GM23338 (cell line): Measurements from ENCODE around the gene PKHD1. TPM values are rescaled to one million over a fixed set of nuclear protein-coding genes. Genes with fewer than 3 reads are reported as not detected.

ENCODE experiments used
- ATAC-seq: fragments of 200-7000 bp; cut with Tn5 transposase; 3 replicates; pipeline ENCODE4 v1.9.1; 2020
- DNase-seq: peaks from one replicate; pipeline ENCODE4 v3.0.0-alpha.2; 2015; ENCODE audit warnings: low spot score
- H2AFZ ChIP-seq: fragments of 200-600 bp; sonication (generic); 2 replicates; pipeline ENCODE4 v1.8.0; 2016; ENCODE audit warnings: antibody characterized with exemption, mild to moderate bottlenecking, moderate library complexity
- H3F3A ChIP-seq: fragments of 200-600 bp; sonication (generic); replicated peaks from 2 replicates; pipeline ENCODE4 v1.8.0; 2017; ENCODE audit warnings: antibody characterized with exemption, mixed run types, low read depth
- H3K27ac ChIP-seq: fragments of 200-600 bp; sonication (generic); 2 replicates; pipeline ENCODE4 v1.6.1; 2016; ENCODE audit warnings: low read depth
- H3K27me3 ChIP-seq: fragments of 200-600 bp; sonication (generic); 2 replicates; pipeline ENCODE4 v1.8.0; 2016; ENCODE audit warnings: mild to moderate bottlenecking, mixed run types, moderate library complexity; ENCODE audit not compliant: insufficient read depth
- H3K36me3 ChIP-seq: fragments of 200-600 bp; sonication (generic); 2 replicates; pipeline ENCODE4 v1.8.0; 2016; ENCODE audit warnings: mild to moderate bottlenecking; ENCODE audit not compliant: insufficient read depth
- H3K4me1 ChIP-seq: fragments of 200-600 bp; sonication (generic); 2 replicates; pipeline ENCODE4 v1.8.0; 2016; ENCODE audit warnings: mild to moderate bottlenecking, moderate library complexity; ENCODE audit not compliant: insufficient read depth
- H3K4me2 ChIP-seq: fragments of 200-600 bp; sonication (generic); 2 replicates; pipeline ENCODE4 v1.7.1; 2017; ENCODE audit warnings: mixed run types
- H3K4me3 ChIP-seq: fragments of 200-600 bp; sonication (generic); 2 replicates; pipeline ENCODE4 v1.6.1; 2016; ENCODE audit warnings: mixed run types
- H3K79me2 ChIP-seq: fragments of 200-600 bp; sonication (generic); replicated peaks from 2 replicates; pipeline ENCODE4 v1.8.0; 2017; ENCODE audit warnings: mild to moderate bottlenecking; ENCODE audit not compliant: insufficient read depth
- H3K9me2 ChIP-seq: fragments of 200-600 bp; sonication (generic); 2 replicates; pipeline ENCODE4 v1.8.0; 2017; ENCODE audit not compliant: insufficient read depth
- H4K20me1 ChIP-seq: fragments of 200-600 bp; sonication (generic); replicated peaks from 2 replicates; pipeline ENCODE4 v1.8.0; 2017; ENCODE audit warnings: mild to moderate bottlenecking; ENCODE audit not compliant: insufficient read depth
- H3K27ac Mint-ChIP-seq: 2 replicates; pipeline ENCODE4 v1.8.0; 2020; ENCODE audit warnings: inconsistent platforms, mild to moderate bottlenecking, moderate library complexity, mixed read lengths
- H3K27me3 Mint-ChIP-seq: 3 replicates; pipeline ENCODE4 v1.8.0; 2022; ENCODE audit warnings: low read depth, mild to moderate bottlenecking, moderate library complexity, mixed read lengths, inconsistent platforms; ENCODE audit not compliant: insufficient read depth, poor library complexity
- H3K36me3 Mint-ChIP-seq: 3 replicates; pipeline ENCODE4 v1.8.0; 2021; ENCODE audit warnings: low read depth, mild to moderate bottlenecking, inconsistent platforms, moderate library complexity, mixed read lengths
- H3K4me1 Mint-ChIP-seq: 3 replicates; pipeline ENCODE4 v1.8.0; 2020; ENCODE audit warnings: mild to moderate bottlenecking, inconsistent platforms, mixed read lengths
- H3K4me3 Mint-ChIP-seq: 3 replicates; pipeline ENCODE4 v1.8.0; 2021; ENCODE audit warnings: moderate library complexity, mild to moderate bottlenecking, inconsistent platforms, mixed read lengths
- H3K9me3 Mint-ChIP-seq: 3 replicates; pipeline ENCODE4 v1.8.0; 2020; ENCODE audit warnings: moderate library complexity, mild to moderate bottlenecking, inconsistent platforms, mixed read lengths
- CREB1 ChIP-seq: fragments of 250-450 bp; sonication (Bioruptor Pico); IDR thresholded peaks from 2 replicates; pipeline ENCODE4 v1.5.0; 2020; ENCODE audit warnings: low read depth, mild to moderate bottlenecking, moderate library complexity
- EZH2 ChIP-seq: fragments of 200-600 bp; sonication (generic); IDR thresholded peaks from one replicate; pipeline ENCODE4 v1.8.0; 2017; ENCODE audit warnings: antibody characterized with exemption, mild to moderate bottlenecking, low read depth; ENCODE audit not compliant: unreplicated experiment
- JUNB ChIP-seq: IDR thresholded peaks from one replicate; pipeline ENCODE4 v1.6.1; 2016; ENCODE audit warnings: antibody characterized with exemption; ENCODE audit not compliant: unreplicated experiment
- REST ChIP-seq: IDR thresholded peaks from one replicate; pipeline ENCODE4 v1.6.1; 2018; ENCODE audit warnings: antibody characterized with exemption; ENCODE audit not compliant: unreplicated experiment
- STAT1 ChIP-seq: IDR thresholded peaks from one replicate; pipeline ENCODE4 v1.6.1; 2016; ENCODE audit warnings: antibody characterized with exemption; ENCODE audit not compliant: unreplicated experiment
- ZNF114 ChIP-seq: fragments of 250-450 bp; sonication (Bioruptor Pico); IDR thresholded peaks from 2 replicates; pipeline ENCODE4 v1.5.0; 2020; ENCODE audit warnings: mild to moderate bottlenecking, moderate library complexity
- ZNF462 ChIP-seq: fragments of 250-450 bp; sonication (Bioruptor Pico); IDR thresholded peaks from 2 replicates; pipeline ENCODE4 v1.5.0; 2020; ENCODE audit warnings: mild to moderate bottlenecking, moderate library complexity
- polyA plus RNA-seq: library from polyadenylated mRNA; unstranded; fragments of >200 nt; fragmentation: Nextera tagmentation; extraction: Ambion mirVana; gene quantifications from 2 replicates; pipeline ENCODE4 v1.2.1, GENCODE V29; 2016
- total RNA-seq: library from RNA; depleted of rRNA; stranded (reverse); fragments of >200 nt; shearing (Covaris generic); gene quantifications from 2 replicates; pipeline ENCODE4 v1.2.3, GENCODE V29; 2014
- TF ChIP-seq, protein P1 (sequence below): IDR thresholded peaks from 2 replicates; pipeline ENCODE4 v1.6.1; 2016; ENCODE audit warnings: antibody characterized with exemption

The PKHD1 gene
- total and polyA plus RNA-seq, 2 experiments from 2014 or later: 0.03 to 0.07 TPM

DNA sequence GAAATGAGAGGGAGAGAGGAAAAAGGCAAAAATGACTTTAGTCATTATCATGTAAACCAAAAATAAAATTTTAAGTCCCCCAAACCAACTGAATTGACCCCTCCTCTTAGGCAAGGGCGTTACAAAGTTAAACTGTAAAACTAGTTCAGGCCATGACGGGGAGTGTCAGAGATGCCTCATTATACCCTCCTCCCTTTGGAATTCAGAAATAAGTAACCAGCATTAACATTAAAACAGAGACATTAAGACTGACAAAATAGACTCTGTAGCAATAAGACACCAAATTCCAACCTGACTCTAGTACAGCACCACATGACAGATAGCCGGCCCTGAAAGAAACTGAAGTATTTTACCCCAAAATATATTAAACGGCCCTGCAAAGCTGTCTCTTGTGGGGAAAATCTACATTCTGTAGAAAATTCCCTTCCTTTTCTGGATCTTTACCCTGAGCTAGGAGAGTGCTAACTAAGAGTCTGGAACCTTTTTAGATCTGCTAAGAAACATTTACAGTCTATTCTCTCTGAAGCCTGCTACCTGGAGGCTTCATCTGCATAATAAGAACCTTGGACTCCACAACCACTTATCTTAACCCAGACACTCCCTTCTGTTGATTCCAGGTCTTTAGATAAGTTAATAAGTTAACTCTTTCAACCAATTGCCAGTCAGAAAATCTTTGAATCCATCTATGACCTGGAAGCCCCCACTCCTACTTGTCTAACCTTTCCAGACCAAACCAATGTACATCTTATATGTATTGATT, 150.7 kb downstream of the PKHD1 start:
- peaks cover 3% of the 10 kb centered on the region for H3K27me3 Mint-ChIP-seq
- no peaks in the 10 kb centered on the region for H3K36me3 ChIP-seq
- DNase-seq: no peak
- no peaks in the 10 kb centered on the region for H3K79me2 ChIP-seq
- no peak; the same call in 1 of the 3 replicates for ATAC-seq
- H3K4me1 Mint-ChIP-seq: peaks cover 13% of the 10 kb centered on the region
- H4K20me1 ChIP-seq: no peaks in the 10 kb centered on the region
- H3K27ac ChIP-seq: peak overlapping the region; percentile 83
- no peaks in the 10 kb centered on the region for H3F3A ChIP-seq
- H3K4me3 Mint-ChIP-seq: no peak overlapping the region
- H3K4me1 ChIP-seq: peaks cover 27% of the 10 kb centered on the region
- peak overlapping the region; percentile 58 for H3K4me2 ChIP-seq
- TF ChIP-seq ZNF462 (CRISPR knock-in tag): 0 out of 2 replicates have a peak, but pooled peaks have one; percentile 31
- no peak for TF ChIP-seq ZNF114
- TF ChIP-seq JUNB: no peak
- H2AFZ ChIP-seq: no peak overlapping the region
- peaks cover 21% of the 10 kb centered on the region for H3K9me3 Mint-ChIP-seq
- H3K9me2 ChIP-seq: peaks cover 10% of the 10 kb centered on the region; the same call in 1 of the 2 replicates
- no peak overlapping the region for H3K27ac Mint-ChIP-seq
- H3K27me3 ChIP-seq: no peaks in the 10 kb centered on the region
- no peak overlapping the region for H3K4me3 ChIP-seq
- H3K36me3 Mint-ChIP-seq: peaks cover 17% of the 10 kb centered on the region; the same call in 2 of the 3 replicates

GRCh38 chr6:51934098-51934497, 153.3 kb downstream of the PKHD1 start:
- H3K9me3 Mint-ChIP-seq: peaks cover 11% of the 10 kb centered on the region; the same call in 2 of the 3 replicates
- H3K4me3 ChIP-seq: no peak overlapping the region
- H3K36me3 Mint-ChIP-seq: peaks cover 11% of the 10 kb centered on the region; the same call in 2 of the 3 replicates
- H3K27me3 ChIP-seq: no peaks in the 10 kb centered on the region
- peak overlapping the region; percentile 87 for H2AFZ ChIP-seq
- H3K79me2 ChIP-seq: no peaks in the 10 kb centered on the region
- H3F3A ChIP-seq: no peaks in the 10 kb centered on the region
- peak; percentile 84 for DNase-seq
- H3K4me3 Mint-ChIP-seq: no peak overlapping the region
- H3K4me2 ChIP-seq: no peak overlapping the region
- ATAC-seq: peak; percentile 96
- H4K20me1 ChIP-seq: no peaks in the 10 kb centered on the region
- H3K4me1 Mint-ChIP-seq: peaks cover 13% of the 10 kb centered on the region
- H3K9me2 ChIP-seq: peaks cover 10% of the 10 kb centered on the region; the same call in 1 of the 2 replicates
- H3K36me3 ChIP-seq: no peaks in the 10 kb centered on the region
- peaks cover 3% of the 10 kb centered on the region for H3K27me3 Mint-ChIP-seq
- H3K4me1 ChIP-seq: peaks cover 27% of the 10 kb centered on the region
- H3K27ac Mint-ChIP-seq: no peak overlapping the region
- H3K27ac ChIP-seq: no peak overlapping the region
- TF ChIP-seq, protein P1, sequence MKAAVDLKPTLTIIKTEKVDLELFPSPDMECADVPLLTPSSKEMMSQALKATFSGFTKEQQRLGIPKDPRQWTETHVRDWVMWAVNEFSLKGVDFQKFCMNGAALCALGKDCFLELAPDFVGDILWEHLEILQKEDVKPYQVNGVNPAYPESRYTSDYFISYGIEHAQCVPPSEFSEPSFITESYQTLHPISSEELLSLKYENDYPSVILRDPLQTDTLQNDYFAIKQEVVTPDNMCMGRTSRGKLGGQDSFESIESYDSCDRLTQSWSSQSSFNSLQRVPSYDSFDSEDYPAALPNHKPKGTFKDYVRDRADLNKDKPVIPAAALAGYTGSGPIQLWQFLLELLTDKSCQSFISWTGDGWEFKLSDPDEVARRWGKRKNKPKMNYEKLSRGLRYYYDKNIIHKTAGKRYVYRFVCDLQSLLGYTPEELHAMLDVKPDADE: no peak
- TF ChIP-seq STAT1: no peak
- peak; percentile 83; the same call in 1 of the 2 replicates for TF ChIP-seq ZNF114
- 0 out of 2 replicates have a peak, but pooled peaks have one; percentile 25 for TF ChIP-seq CREB1 (CRISPR knock-in tag)
- no peak for TF ChIP-seq REST
- TF ChIP-seq EZH2: no peak
